GM23338 (cell line): ENCODE data around the gene LMO1. TPM values are rescaled to one million over a fixed set of nuclear protein-coding genes. Genes with fewer than 3 reads are reported as not detected.

ENCODE experiments used
- ATAC-seq: fragments of 200-7000 bp; cut with Tn5 transposase; 3 replicates; pipeline ENCODE4 v1.9.1; 2020
- DNase-seq: peaks from one replicate; pipeline ENCODE4 v3.0.0-alpha.2; 2015; ENCODE audit warnings: low spot score
- H2AFZ ChIP-seq: fragments of 200-600 bp; sonication (generic); 2 replicates; pipeline ENCODE4 v1.8.0; 2016; ENCODE audit warnings: antibody characterized with exemption, mild to moderate bottlenecking, moderate library complexity
- H3F3A ChIP-seq: fragments of 200-600 bp; sonication (generic); replicated peaks from 2 replicates; pipeline ENCODE4 v1.8.0; 2017; ENCODE audit warnings: antibody characterized with exemption, mixed run types, low read depth
- H3K27ac ChIP-seq: fragments of 200-600 bp; sonication (generic); 2 replicates; pipeline ENCODE4 v1.6.1; 2016; ENCODE audit warnings: low read depth
- H3K27me3 ChIP-seq: fragments of 200-600 bp; sonication (generic); 2 replicates; pipeline ENCODE4 v1.8.0; 2016; ENCODE audit warnings: mild to moderate bottlenecking, mixed run types, moderate library complexity; ENCODE audit not compliant: insufficient read depth
- H3K36me3 ChIP-seq: fragments of 200-600 bp; sonication (generic); 2 replicates; pipeline ENCODE4 v1.8.0; 2016; ENCODE audit warnings: mild to moderate bottlenecking; ENCODE audit not compliant: insufficient read depth
- H3K4me1 ChIP-seq: fragments of 200-600 bp; sonication (generic); 2 replicates; pipeline ENCODE4 v1.8.0; 2016; ENCODE audit warnings: mild to moderate bottlenecking, moderate library complexity; ENCODE audit not compliant: insufficient read depth
- H3K4me2 ChIP-seq: fragments of 200-600 bp; sonication (generic); 2 replicates; pipeline ENCODE4 v1.7.1; 2017; ENCODE audit warnings: mixed run types
- H3K4me3 ChIP-seq: fragments of 200-600 bp; sonication (generic); 2 replicates; pipeline ENCODE4 v1.6.1; 2016; ENCODE audit warnings: mixed run types
- H3K79me2 ChIP-seq: fragments of 200-600 bp; sonication (generic); replicated peaks from 2 replicates; pipeline ENCODE4 v1.8.0; 2017; ENCODE audit warnings: mild to moderate bottlenecking; ENCODE audit not compliant: insufficient read depth
- H3K9me2 ChIP-seq: fragments of 200-600 bp; sonication (generic); 2 replicates; pipeline ENCODE4 v1.8.0; 2017; ENCODE audit not compliant: insufficient read depth
- H4K20me1 ChIP-seq: fragments of 200-600 bp; sonication (generic); replicated peaks from 2 replicates; pipeline ENCODE4 v1.8.0; 2017; ENCODE audit warnings: mild to moderate bottlenecking; ENCODE audit not compliant: insufficient read depth
- H3K27ac Mint-ChIP-seq: 2 replicates; pipeline ENCODE4 v1.8.0; 2020; ENCODE audit warnings: inconsistent platforms, mild to moderate bottlenecking, moderate library complexity, mixed read lengths
- H3K27me3 Mint-ChIP-seq: 3 replicates; pipeline ENCODE4 v1.8.0; 2022; ENCODE audit warnings: low read depth, mild to moderate bottlenecking, moderate library complexity, mixed read lengths, inconsistent platforms; ENCODE audit not compliant: insufficient read depth, poor library complexity
- H3K36me3 Mint-ChIP-seq: 3 replicates; pipeline ENCODE4 v1.8.0; 2021; ENCODE audit warnings: low read depth, mild to moderate bottlenecking, inconsistent platforms, moderate library complexity, mixed read lengths
- H3K4me1 Mint-ChIP-seq: 3 replicates; pipeline ENCODE4 v1.8.0; 2020; ENCODE audit warnings: mild to moderate bottlenecking, inconsistent platforms, mixed read lengths
- H3K4me3 Mint-ChIP-seq: 3 replicates; pipeline ENCODE4 v1.8.0; 2021; ENCODE audit warnings: moderate library complexity, mild to moderate bottlenecking, inconsistent platforms, mixed read lengths
- H3K9me3 Mint-ChIP-seq: 3 replicates; pipeline ENCODE4 v1.8.0; 2020; ENCODE audit warnings: moderate library complexity, mild to moderate bottlenecking, inconsistent platforms, mixed read lengths
- CREB1 ChIP-seq: fragments of 250-450 bp; sonication (Bioruptor Pico); IDR thresholded peaks from 2 replicates; pipeline ENCODE4 v1.5.0; 2020; ENCODE audit warnings: low read depth, mild to moderate bottlenecking, moderate library complexity
- CTCF ChIP-seq, 2 experiments: fragments of 200-600 bp in 1 of 2; sonication (generic) in 1 of 2; conservative IDR thresholded peaks; 2 replicates each; pipeline versions ENCODE4 v1.5.1 to v1.6.1; 2016 to 2017; ENCODE audit warnings: antibody characterized with exemption in 2 of 2, low read depth in 2 of 2, mild to moderate bottlenecking in 2 of 2, moderate library complexity in 1 of 2
- EZH2 ChIP-seq: fragments of 200-600 bp; sonication (generic); IDR thresholded peaks from one replicate; pipeline ENCODE4 v1.8.0; 2017; ENCODE audit warnings: antibody characterized with exemption, mild to moderate bottlenecking, low read depth; ENCODE audit not compliant: unreplicated experiment
- POLR2AphosphoS5 ChIP-seq: IDR thresholded peaks from 2 replicates; pipeline ENCODE4 v1.6.1; 2016; ENCODE audit warnings: antibody characterized with exemption, low read depth
- REST ChIP-seq: IDR thresholded peaks from one replicate; pipeline ENCODE4 v1.6.1; 2018; ENCODE audit warnings: antibody characterized with exemption; ENCODE audit not compliant: unreplicated experiment
- ZNF114 ChIP-seq: fragments of 250-450 bp; sonication (Bioruptor Pico); IDR thresholded peaks from 2 replicates; pipeline ENCODE4 v1.5.0; 2020; ENCODE audit warnings: mild to moderate bottlenecking, moderate library complexity
- ZNF331 ChIP-seq: fragments of 250-450 bp; sonication (Bioruptor Pico); IDR thresholded peaks from 2 replicates; pipeline ENCODE4 v1.5.0; 2020; ENCODE audit warnings: low read depth, mild to moderate bottlenecking, moderate library complexity
- ZNF462 ChIP-seq: fragments of 250-450 bp; sonication (Bioruptor Pico); IDR thresholded peaks from 2 replicates; pipeline ENCODE4 v1.5.0; 2020; ENCODE audit warnings: mild to moderate bottlenecking, moderate library complexity
- polyA plus RNA-seq: library from polyadenylated mRNA; unstranded; fragments of >200 nt; fragmentation: Nextera tagmentation; extraction: Ambion mirVana; gene quantifications from 2 replicates; pipeline ENCODE4 v1.2.1, GENCODE V29; 2016
- total RNA-seq: library from RNA; depleted of rRNA; stranded (reverse); fragments of >200 nt; shearing (Covaris generic); gene quantifications from 2 replicates; pipeline ENCODE4 v1.2.3, GENCODE V29; 2014

Gene LMO1
- total and polyA plus RNA-seq, 2 experiments from 2014 or later, result 0.40 TPM; not detected in 1

GRCh38 chr11:8253566-8253965, 10.1 kb downstream of the LMO1 start:
- ATAC-seq (no peak), DNase-seq (no peak)
- Histone ChIP-seq H3K79me2 (no peaks in the 10 kb centered on the region), H2AFZ (no peak overlapping the region), H3K4me2 (no peak overlapping the region), H3K36me3 (no peaks in the 10 kb centered on the region), H4K20me1 (no peaks in the 10 kb centered on the region), H3F3A (no peaks in the 10 kb centered on the region), H3K4me1 (no peaks in the 10 kb centered on the region), H3K4me3 (no peak overlapping the region), H3K27me3 (no peaks in the 10 kb centered on the region; the same call in 1 of the 2 replicates), H3K27ac (no peak overlapping the region), H3K9me2 (no peaks in the 10 kb centered on the region)
- Mint-ChIP-seq H3K4me3 (no peak overlapping the region), H3K27ac (no peak overlapping the region), H3K36me3 (no peaks in the 10 kb centered on the region), H3K4me1 (no peaks in the 10 kb centered on the region), H3K27me3 (peaks cover 11% of the 10 kb centered on the region), H3K9me3 (no peaks in the 10 kb centered on the region)
- TF ChIP-seq CTCF (conservative IDR thresholded peaks at IDR 0.05; ENCODE audit: low read depth in 2 of 2) (no peak), REST (no peak)

- H3K4me3 ChIP-seq, result no peak overlapping the region
- no peak overlapping the region for H2AFZ ChIP-seq
- ATAC-seq (no peak), DNase-seq (no peak)
- H3K4me1 Mint-ChIP-seq, result no peaks in the 10 kb centered on the region
- H3K9me2 ChIP-seq, result no peaks in the 10 kb centered on the region
- no peaks in the 10 kb centered on the region for H3K4me1 ChIP-seq
- H3F3A ChIP-seq, result no peaks in the 10 kb centered on the region
- H3K4me2 ChIP-seq, result no peak overlapping the region
- peaks cover 5% of the 10 kb centered on the region for H3K27me3 Mint-ChIP-seq
- no peaks in the 10 kb centered on the region for H3K79me2 ChIP-seq
- no peaks in the 10 kb centered on the region for H3K36me3 ChIP-seq
- no peaks in the 10 kb centered on the region for H3K36me3 Mint-ChIP-seq
- no peak overlapping the region for H3K4me3 Mint-ChIP-seq
- no peaks in the 10 kb centered on the region for H4K20me1 ChIP-seq
- H3K27ac ChIP-seq, result no peak overlapping the region
- no peaks in the 10 kb centered on the region for H3K27me3 ChIP-seq
- H3K27ac Mint-ChIP-seq, result no peak overlapping the region
- no peaks in the 10 kb centered on the region for H3K9me3 Mint-ChIP-seq
- TF ChIP-seq POLR2AphosphoS5 (no peak), CREB1 (CRISPR knock-in tag) (no peak), ZNF462 (CRISPR knock-in tag) (no peak), EZH2 (no peak), ZNF331 (CRISPR knock-in tag) (no peak), CTCF (conservative IDR thresholded peaks at IDR 0.05; ENCODE audit: low read depth in 2 of 2) (no peak), ZNF114 (CRISPR knock-in tag) (no peak)
Observed at GRCh38 chr11:8252946-8253345, 10.7 kb downstream of the LMO1 start.
